B cell (primary cell): ENCODE measurements around the gene LAMA3.

Experiments
- EZH2 ChIP-seq: IDR thresholded peaks from 2 replicates; pipeline ENCODE4 v1.6.1; 2012; ENCODE audit warnings: borderline replicate concordance, low read depth, mild to moderate bottlenecking, moderate library complexity, low read length; ENCODE audit not compliant: insufficient read depth, poor library complexity, severe bottlenecking
- TF ChIP-seq, protein P1 (sequence below): fragments of 200-600 bp; IDR thresholded peaks from one replicate; pipeline ENCODE4 v1.8.0; 2022; ENCODE audit warnings: antibody characterized with exemption, mild to moderate bottlenecking

- TF ChIP-seq EZH2: no peak
- TF ChIP-seq, protein P1, sequence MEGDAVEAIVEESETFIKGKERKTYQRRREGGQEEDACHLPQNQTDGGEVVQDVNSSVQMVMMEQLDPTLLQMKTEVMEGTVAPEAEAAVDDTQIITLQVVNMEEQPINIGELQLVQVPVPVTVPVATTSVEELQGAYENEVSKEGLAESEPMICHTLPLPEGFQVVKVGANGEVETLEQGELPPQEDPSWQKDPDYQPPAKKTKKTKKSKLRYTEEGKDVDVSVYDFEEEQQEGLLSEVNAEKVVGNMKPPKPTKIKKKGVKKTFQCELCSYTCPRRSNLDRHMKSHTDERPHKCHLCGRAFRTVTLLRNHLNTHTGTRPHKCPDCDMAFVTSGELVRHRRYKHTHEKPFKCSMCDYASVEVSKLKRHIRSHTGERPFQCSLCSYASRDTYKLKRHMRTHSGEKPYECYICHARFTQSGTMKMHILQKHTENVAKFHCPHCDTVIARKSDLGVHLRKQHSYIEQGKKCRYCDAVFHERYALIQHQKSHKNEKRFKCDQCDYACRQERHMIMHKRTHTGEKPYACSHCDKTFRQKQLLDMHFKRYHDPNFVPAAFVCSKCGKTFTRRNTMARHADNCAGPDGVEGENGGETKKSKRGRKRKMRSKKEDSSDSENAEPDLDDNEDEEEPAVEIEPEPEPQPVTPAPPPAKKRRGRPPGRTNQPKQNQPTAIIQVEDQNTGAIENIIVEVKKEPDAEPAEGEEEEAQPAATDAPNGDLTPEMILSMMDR: no peak
Observed at GRCh38 chr18:23641937-23642666, 47.2 kb upstream of the LAMA3 start.
